ENCODE measurements around the gene APBA2. TPM values are rescaled to one million over a fixed set of nuclear protein-coding genes. Genes with fewer than 3 reads are reported as not detected.
"Not testable (repeated sequence)": the region's sequence is repeated elsewhere in the genome, so short reads cannot be mapped to it uniquely, and the experiment has no call there.

The APBA2 gene
- total RNA-seq, 1 donor from 2014 or later = 33.1 TPM

GRCh38 chr15:29151484-29151857 is 265.7 kb downstream of the APBA2 start:
- Mint-ChIP-seq H3K27ac (no peak overlapping the region), H3K36me3 (peaks cover 3% of the 10 kb centered on the region), H3K4me1 (peaks cover 1% of the 10 kb centered on the region), H3K9me3 (peaks cover 10% of the 10 kb centered on the region), H3K4me3 (no peak overlapping the region), H3K27me3 (ENCODE audit: low read depth) (no peaks in the 10 kb centered on the region)
- DNase-seq (ENCODE audit: low spot score in 2 of 2, unreplicated experiment in 2 of 2) = no peak
- TF ChIP-seq, protein P1, sequence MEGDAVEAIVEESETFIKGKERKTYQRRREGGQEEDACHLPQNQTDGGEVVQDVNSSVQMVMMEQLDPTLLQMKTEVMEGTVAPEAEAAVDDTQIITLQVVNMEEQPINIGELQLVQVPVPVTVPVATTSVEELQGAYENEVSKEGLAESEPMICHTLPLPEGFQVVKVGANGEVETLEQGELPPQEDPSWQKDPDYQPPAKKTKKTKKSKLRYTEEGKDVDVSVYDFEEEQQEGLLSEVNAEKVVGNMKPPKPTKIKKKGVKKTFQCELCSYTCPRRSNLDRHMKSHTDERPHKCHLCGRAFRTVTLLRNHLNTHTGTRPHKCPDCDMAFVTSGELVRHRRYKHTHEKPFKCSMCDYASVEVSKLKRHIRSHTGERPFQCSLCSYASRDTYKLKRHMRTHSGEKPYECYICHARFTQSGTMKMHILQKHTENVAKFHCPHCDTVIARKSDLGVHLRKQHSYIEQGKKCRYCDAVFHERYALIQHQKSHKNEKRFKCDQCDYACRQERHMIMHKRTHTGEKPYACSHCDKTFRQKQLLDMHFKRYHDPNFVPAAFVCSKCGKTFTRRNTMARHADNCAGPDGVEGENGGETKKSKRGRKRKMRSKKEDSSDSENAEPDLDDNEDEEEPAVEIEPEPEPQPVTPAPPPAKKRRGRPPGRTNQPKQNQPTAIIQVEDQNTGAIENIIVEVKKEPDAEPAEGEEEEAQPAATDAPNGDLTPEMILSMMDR (IDR thresholded peaks at IDR 0.05; ENCODE audit: unreplicated experiment) = no peak

GRCh38 chr15:29156521-29156920 is 270.7 kb downstream of the APBA2 start:
- H3K4me3 Mint-ChIP-seq = no peak overlapping the region
- peaks cover 7% of the 10 kb centered on the region for H3K36me3 Mint-ChIP-seq
- H3K4me1 Mint-ChIP-seq = peaks cover 18% of the 10 kb centered on the region
- TF ChIP-seq, protein P1 (IDR thresholded peaks at IDR 0.05; ENCODE audit: unreplicated experiment) = no peak
- no peak for DNase-seq (ENCODE audit: low spot score in 2 of 2, unreplicated experiment in 2 of 2)
- H3K9me3 Mint-ChIP-seq = peaks cover 25% of the 10 kb centered on the region
- H3K27me3 Mint-ChIP-seq (ENCODE audit: low read depth) = no peaks in the 10 kb centered on the region
- H3K27ac Mint-ChIP-seq = no peak overlapping the region

- H3K4me3 Mint-ChIP-seq = no peak overlapping the region
- no peak overlapping the region for H3K27ac Mint-ChIP-seq
- peaks cover 18% of the 10 kb centered on the region for H3K4me1 Mint-ChIP-seq
- no peak for DNase-seq (ENCODE audit: low spot score in 2 of 2, unreplicated experiment in 2 of 2)
- peaks cover 39% of the 10 kb centered on the region for H3K9me3 Mint-ChIP-seq
- no peaks in the 10 kb centered on the region for H3K27me3 Mint-ChIP-seq (ENCODE audit: low read depth)
- peaks cover 12% of the 10 kb centered on the region for H3K36me3 Mint-ChIP-seq
- TF ChIP-seq, protein P1 (IDR thresholded peaks at IDR 0.05; ENCODE audit: unreplicated experiment) = no peak
Measured at GRCh38 chr15:29159771-29160455, 274.1 kb downstream of the APBA2 start.

- H3K9me3 Mint-ChIP-seq = peaks cover 49% of the 10 kb centered on the region
- no peaks in the 10 kb centered on the region for H3K27me3 Mint-ChIP-seq (ENCODE audit: low read depth)
- peaks cover 12% of the 10 kb centered on the region for H3K36me3 Mint-ChIP-seq
- no peak overlapping the region for H3K4me3 Mint-ChIP-seq
- TF ChIP-seq, protein P1 (IDR thresholded peaks at IDR 0.05; ENCODE audit: unreplicated experiment) = no peak
- no peak for DNase-seq (ENCODE audit: low spot score in 2 of 2, unreplicated experiment in 2 of 2)
- H3K4me1 Mint-ChIP-seq = peaks cover 15% of the 10 kb centered on the region
- H3K27ac Mint-ChIP-seq = no peak overlapping the region
Measured at GRCh38 chr15:29162411-29162810, 276.6 kb downstream of the APBA2 start.

DNA sequence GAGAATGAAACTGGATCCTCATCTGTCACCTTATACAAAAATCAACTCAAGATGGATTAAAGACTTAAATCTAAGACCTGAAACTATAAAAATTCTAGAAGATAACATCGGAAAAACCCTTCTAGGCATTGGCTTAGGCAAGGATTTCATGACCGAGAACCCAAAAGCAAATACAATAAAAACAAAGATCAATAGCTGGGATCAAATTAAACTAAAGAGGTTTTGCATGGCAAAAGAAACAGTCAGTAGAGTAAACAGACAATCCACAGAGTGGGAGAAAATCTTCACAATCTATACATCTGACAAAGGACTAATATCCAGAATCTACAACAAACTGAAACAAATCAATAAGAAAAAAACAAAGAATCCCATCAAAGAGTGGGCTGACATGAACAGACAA is 281.3 kb downstream of the APBA2 start:
- not testable (repeated sequence) for H3K36me3 Mint-ChIP-seq; H3K27me3 Mint-ChIP-seq (ENCODE audit: low read depth); DNase-seq (ENCODE audit: low spot score in 2 of 2, unreplicated experiment in 2 of 2); H3K27ac Mint-ChIP-seq; H3K4me3 Mint-ChIP-seq; H3K4me1 Mint-ChIP-seq
- H3K9me3 Mint-ChIP-seq = peaks cover 28% of the 10 kb centered on the region

Other genes with a start within 250 kb of the APBA2 start
- 3.0 to 3.9 TPM (median 3.6 TPM) in 3 replicates for gene GOLGA8M, start 173.6 kb upstream of the APBA2 start, total RNA-seq
- gene GOLGA6L7, start 37.3 kb upstream of the APBA2 start, total RNA-seq = not detected in 3 replicates